Suprapubic skin (tissue), 4 donors: ENCODE measurements around the gene UCN2. TPM values are rescaled to one million over a fixed set of nuclear protein-coding genes. Genes with fewer than 3 reads are reported as not detected.

ENCODE experiments used
- DNase-seq, 2 donors: peaks; one replicate each; pipeline ENCODE4 v3.0.0-alpha.2; 2019; ENCODE audit warnings: low spot score in 2 of 2
- H3K27ac ChIP-seq: fragments of 200-600 bp; sonication (generic); one replicate; pipeline ENCODE4 v1.5.1; 2019
- H3K27me3 ChIP-seq: fragments of 200-600 bp; sonication (generic); one replicate; pipeline ENCODE4 v1.5.1; 2019
- H3K36me3 ChIP-seq: fragments of 200-600 bp; sonication (generic); one replicate; pipeline ENCODE4 v1.5.1; 2019
- H3K4me1 ChIP-seq: fragments of 200-600 bp; sonication (generic); one replicate; pipeline ENCODE4 v1.5.1; 2019
- H3K4me3 ChIP-seq: fragments of 200-600 bp; sonication (generic); one replicate; pipeline ENCODE4 v1.5.1; 2019; ENCODE audit warnings: mild to moderate bottlenecking
- H3K9me3 ChIP-seq: fragments of 200-600 bp; sonication (generic); one replicate; pipeline ENCODE4 v1.5.1; 2019
- CTCF ChIP-seq, 2 donors: fragments of 200-600 bp in 1 of 2; fragments of 450-650 bp in 1 of 2; sonication (generic) in 1 of 2; IDR thresholded peaks; one replicate each; pipeline ENCODE4 v1.5.1; 2016 to 2019; ENCODE audit warnings: antibody characterized with exemption in 2 of 2, mild to moderate bottlenecking in 1 of 2, moderate library complexity in 1 of 2
- EP300 ChIP-seq: sonication (generic); formaldehyde crosslinking; IDR thresholded peaks from one replicate; pipeline ENCODE4 v1.6.1; 2017; ENCODE audit warnings: antibody characterized with exemption
- POLR2A ChIP-seq, 2 donors: fragments of 450-650 bp; IDR thresholded peaks; one replicate each; pipeline ENCODE4 v1.6.1; 2017; ENCODE audit warnings: antibody characterized with exemption in 2 of 2, mild to moderate bottlenecking in 2 of 2, moderate library complexity in 2 of 2
- POLR2AphosphoS5 ChIP-seq, 3 donors: sonication (generic); formaldehyde crosslinking; IDR thresholded peaks; one replicate each; pipeline ENCODE4 v1.6.1; 2017; ENCODE audit warnings: antibody characterized with exemption in 3 of 3
- WGBS: methylation state at CpG from one replicate; pipeline ENCODE4 v1.1.5; 2018; 5-methylcytosine and 5-hydroxymethylcytosine counted together
- total RNA-seq, 4 donors: library from RNA; depleted of rRNA; stranded (reverse); fragments of >200 nt; gene quantifications; one replicate each; pipeline ENCODE4 v1.1.0, GENCODE V29; 2016

UCN2 gene
- total RNA-seq, 4 donors from 2014 or later, result 10.1 to 23.7 (median 18.0) TPM

GRCh38 chr3:48566401-48566760 lies 2.8 kb upstream of the UCN2 start:
- Histone ChIP-seq H3K4me3 (no peak overlapping the region), H3K9me3 (no peaks in the 10 kb centered on the region), H3K27ac (no peak overlapping the region), H3K36me3 (peaks cover 40% of the 10 kb centered on the region), H3K27me3 (no peaks in the 10 kb centered on the region), H3K4me1 (peaks cover 17% of the 10 kb centered on the region)
- TF ChIP-seq POLR2A (IDR thresholded peaks at IDR 0.05), result no peak
- no peak for TF ChIP-seq CTCF (IDR thresholded peaks at IDR 0.05)
- no peak for TF ChIP-seq POLR2AphosphoS5 (IDR thresholded peaks at IDR 0.05)
- no peak for TF ChIP-seq EP300
- no peak for DNase-seq
- 92% methylated on average over 4 of the region's 9 CpGs for WGBS

- H3K4me3 ChIP-seq, result no peak overlapping the region
- peaks cover 34% of the 10 kb centered on the region for H3K36me3 ChIP-seq
- 33% methylated on average over 6 of the region's 7 CpGs for WGBS
- H3K4me1 ChIP-seq, result peaks cover 23% of the 10 kb centered on the region
- no peaks in the 10 kb centered on the region for H3K27me3 ChIP-seq
- H3K27ac ChIP-seq, result no peak overlapping the region
- H3K9me3 ChIP-seq, result no peaks in the 10 kb centered on the region
- DNase-seq, result no peak
- TF ChIP-seq CTCF (IDR thresholded peaks at IDR 0.05) (no peak), POLR2A (IDR thresholded peaks at IDR 0.05) (no peak), POLR2AphosphoS5 (IDR thresholded peaks at IDR 0.05) (no peak), EP300 (no peak)
Observed at GRCh38 chr3:48565591-48566400, 2.2 kb upstream of the UCN2 start.

GRCh38 chr3:48565186-48565585 lies 1.6 kb upstream of the UCN2 start:
- DNase-seq, result no peak
- Histone ChIP-seq H3K4me1 (peaks cover 29% of the 10 kb centered on the region), H3K27ac (no peak overlapping the region), H3K4me3 (no peak overlapping the region), H3K27me3 (no peaks in the 10 kb centered on the region), H3K9me3 (no peaks in the 10 kb centered on the region), H3K36me3 (peaks cover 28% of the 10 kb centered on the region)
- no peak for TF ChIP-seq POLR2AphosphoS5 (IDR thresholded peaks at IDR 0.05)
- no peak for TF ChIP-seq POLR2A (IDR thresholded peaks at IDR 0.05)
- no peak for TF ChIP-seq EP300
- TF ChIP-seq CTCF (IDR thresholded peaks at IDR 0.05), result no peak
- 77% methylated on average over 9 of the region's 11 CpGs for WGBS

GRCh38 chr3:48564667-48565066 lies 1.1 kb upstream of the UCN2 start:
- no peak for DNase-seq
- peaks cover 32% of the 10 kb centered on the region for H3K4me1 ChIP-seq
- WGBS, result no CpG with 5 or more reads among the region's 11 CpGs
- no peak overlapping the region for H3K27ac ChIP-seq
- no peak for TF ChIP-seq EP300
- no peak for TF ChIP-seq POLR2A (IDR thresholded peaks at IDR 0.05)
- TF ChIP-seq POLR2AphosphoS5 (IDR thresholded peaks at IDR 0.05), result no peak
- no peak for TF ChIP-seq CTCF (IDR thresholded peaks at IDR 0.05)
- no peaks in the 10 kb centered on the region for H3K27me3 ChIP-seq
- H3K9me3 ChIP-seq, result no peaks in the 10 kb centered on the region
- no peak overlapping the region for H3K4me3 ChIP-seq
- H3K36me3 ChIP-seq, result peaks cover 22% of the 10 kb centered on the region

- WGBS, result 64% methylated on average over 10 of the region's 10 CpGs
- Histone ChIP-seq H3K27ac (no peak overlapping the region), H3K4me3 (no peak overlapping the region), H3K4me1 (peaks cover 38% of the 10 kb centered on the region), H3K9me3 (no peaks in the 10 kb centered on the region), H3K36me3 (peaks cover 18% of the 10 kb centered on the region), H3K27me3 (no peaks in the 10 kb centered on the region)
- DNase-seq, result no peak
- no peak for TF ChIP-seq CTCF (IDR thresholded peaks at IDR 0.05)
- TF ChIP-seq POLR2AphosphoS5 (IDR thresholded peaks at IDR 0.05), result no peak
- TF ChIP-seq EP300, result no peak
- no peak for TF ChIP-seq POLR2A (IDR thresholded peaks at IDR 0.05)
Observed at GRCh38 chr3:48564022-48564421, 441 bp upstream of the UCN2 start.
